HL-60/S4 treated with phorbol 12-myristate 13-acetate at 8.2 ng/mL for 4 days and 3 days (cell line): ENCODE data around the gene MC4R.

Source experiments
- in situ Hi-C: fragments of 300-500 bp; cut with MboI; formaldehyde crosslinking; loops from 2 replicates; pipeline ENCODE4 v1.15.0; 2022; ENCODE audit warnings: low sequenced_read_pairs

MC4R gene

DNA sequence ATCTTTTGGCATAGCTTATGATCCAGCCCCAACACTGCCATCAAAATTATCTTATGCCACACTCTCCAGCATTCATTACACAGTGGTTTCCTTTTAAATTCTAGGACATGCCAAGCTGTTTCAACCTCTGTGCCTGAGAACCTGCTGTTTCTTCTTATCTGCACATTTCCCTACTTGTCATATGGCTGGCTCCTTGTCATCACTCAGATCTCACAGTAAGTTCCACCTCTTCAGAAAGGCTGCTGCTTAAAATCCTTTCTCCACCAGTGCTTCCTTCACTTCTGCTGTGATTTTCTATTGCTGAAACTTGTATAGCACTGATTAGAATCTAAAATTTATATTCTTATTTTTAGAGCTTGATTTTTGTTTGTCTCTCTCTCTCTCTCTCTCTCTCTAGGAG is 43.4 kb downstream of the MC4R start:
- in situ Hi-C loops, result no loop called here

DNA sequence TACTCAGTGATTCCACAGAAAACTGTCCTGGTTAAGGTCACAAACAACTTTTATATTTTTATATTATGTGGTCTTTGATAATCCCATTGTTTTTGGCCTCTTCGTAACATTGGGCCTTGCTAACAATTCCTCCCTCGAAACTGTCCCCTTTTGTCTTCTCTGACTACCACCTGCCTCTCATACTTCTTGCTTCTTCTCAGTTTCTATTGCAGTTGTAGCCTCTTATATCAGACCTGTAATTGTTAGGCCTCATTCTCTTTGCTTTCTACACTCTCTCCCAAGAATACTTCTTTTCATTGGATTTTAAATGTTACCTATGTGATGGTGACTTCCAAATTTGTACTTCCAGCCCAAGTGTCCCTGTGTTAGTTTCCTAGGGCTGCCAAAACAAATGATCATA is 44.7 kb downstream of the MC4R start:
- in situ Hi-C loops, result no loop called here

DNA sequence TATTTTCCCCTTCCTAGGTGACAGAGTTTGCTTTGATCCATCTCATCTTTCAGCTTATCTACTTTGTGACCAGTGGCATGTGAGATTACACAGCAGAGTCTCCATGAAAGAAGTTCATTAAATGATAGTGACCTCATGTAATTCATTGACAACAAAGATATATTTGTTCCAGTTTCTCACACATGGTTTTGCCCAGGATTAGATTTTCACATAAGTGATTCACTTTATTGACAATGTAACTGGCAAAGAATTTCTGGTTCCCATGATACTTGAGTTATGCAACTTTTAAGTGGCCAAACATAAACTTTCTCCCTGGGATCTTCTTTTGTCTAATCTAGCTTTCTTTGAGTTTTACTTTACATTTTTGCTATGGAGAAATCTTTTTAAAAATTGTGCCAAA is 50.0 kb downstream of the MC4R start:
- in situ Hi-C loops, result no loop called here
